ENCODE measurements around the gene OXER1. TPM values are rescaled to one million over a fixed set of nuclear protein-coding genes. Genes with fewer than 3 reads are reported as not detected.

Gene OXER1
- total RNA-seq, 1 donor from 2014 or later = 1.9 TPM

- intact Hi-C loops (cut with micrococcal nuclease) = no loop called here
- H3K27ac Mint-ChIP-seq = no peak overlapping the region
- peaks cover 12% of the 10 kb centered on the region for H3K36me3 Mint-ChIP-seq (ENCODE audit: low read depth)
- ChIA-PET POLR2A (no interaction called here), CTCF (no interaction called here)
- no peak overlapping the region for H3K4me3 Mint-ChIP-seq
- DNase-seq (no peak), ATAC-seq (ENCODE audit: low read depth) (no peak)
- H3K9me3 Mint-ChIP-seq = peaks cover 3% of the 10 kb centered on the region
- no peaks in the 10 kb centered on the region for H3K27me3 Mint-ChIP-seq
- no peaks in the 10 kb centered on the region for H3K4me1 Mint-ChIP-seq
- no peak for TF ChIP-seq CTCF (IDR thresholded peaks at IDR 0.05)
Measured at GRCh38 chr2:42781181-42781580, 17.2 kb upstream of the OXER1 start.

- DNase-seq (no peak), ATAC-seq (ENCODE audit: low read depth) (no peak)
- no peak for TF ChIP-seq CTCF (IDR thresholded peaks at IDR 0.05)
- H3K27ac Mint-ChIP-seq = no peak overlapping the region
- intact Hi-C loops (cut with micrococcal nuclease) = no loop called here
- ChIA-PET CTCF (no interaction called here), POLR2A (no interaction called here)
- peaks cover 10% of the 10 kb centered on the region for H3K4me1 Mint-ChIP-seq
- H3K27me3 Mint-ChIP-seq = no peaks in the 10 kb centered on the region
- H3K4me3 Mint-ChIP-seq = no peak overlapping the region
- peaks cover 12% of the 10 kb centered on the region for H3K36me3 Mint-ChIP-seq (ENCODE audit: low read depth)
- H3K9me3 Mint-ChIP-seq = peaks cover 3% of the 10 kb centered on the region
Measured at GRCh38 chr2:42777883-42778805, 14.2 kb upstream of the OXER1 start.

- ChIA-PET POLR2A (interaction anchor here (0.7 kb wide), 2 partner anchors 19 to 24 kb away, joined by 8 to 14 read pairs; no protein-coding TSS in a partner anchor), CTCF (no interaction called here)
- ATAC-seq (ENCODE audit: low read depth) (no peak), DNase-seq (no peak)
- Mint-ChIP-seq H3K36me3 (ENCODE audit: low read depth) (peaks cover 4% of the 10 kb centered on the region), H3K4me3 (no peak overlapping the region), H3K27ac (no peak overlapping the region), H3K9me3 (peaks cover 3% of the 10 kb centered on the region), H3K27me3 (no peaks in the 10 kb centered on the region), H3K4me1 (peaks cover 10% of the 10 kb centered on the region)
- no peak for TF ChIP-seq CTCF (IDR thresholded peaks at IDR 0.05)
- intact Hi-C loops (cut with micrococcal nuclease) = no loop called here
Measured at GRCh38 chr2:42775810-42776209, 11.9 kb upstream of the OXER1 start.

- peak overlapping the region; percentile 35 for H3K27ac Mint-ChIP-seq
- no peak for ATAC-seq (ENCODE audit: low read depth)
- H3K9me3 Mint-ChIP-seq = peaks cover 3% of the 10 kb centered on the region
- no peak overlapping the region for H3K4me3 Mint-ChIP-seq
- intact Hi-C loops (cut with micrococcal nuclease) = no loop called here
- peaks cover 4% of the 10 kb centered on the region for H3K36me3 Mint-ChIP-seq (ENCODE audit: low read depth)
- POLR2A ChIA-PET = interaction anchor here (1.0 kb wide), 1 partner anchor 36 kb away, joined by 3 read pairs; no protein-coding TSS in a partner anchor
- no peak for TF ChIP-seq CTCF (IDR thresholded peaks at IDR 0.05)
- CTCF ChIA-PET = no interaction called here
- peaks cover 10% of the 10 kb centered on the region for H3K4me1 Mint-ChIP-seq
- H3K27me3 Mint-ChIP-seq = no peaks in the 10 kb centered on the region
- DNase-seq = no peak
Measured at GRCh38 chr2:42775186-42775585, 11.3 kb upstream of the OXER1 start.

- ChIA-PET CTCF (no interaction called here), POLR2A (no interaction called here)
- Mint-ChIP-seq H3K9me3 (no peaks in the 10 kb centered on the region), H3K4me1 (peaks cover 10% of the 10 kb centered on the region), H3K4me3 (no peak overlapping the region), H3K36me3 (ENCODE audit: low read depth) (no peaks in the 10 kb centered on the region), H3K27ac (no peak overlapping the region), H3K27me3 (no peaks in the 10 kb centered on the region)
- intact Hi-C loops (cut with micrococcal nuclease) = loop anchor here (5.0 kb wide), 1 partner anchor 259 kb away; no protein-coding TSS in a partner anchor
- TF ChIP-seq CTCF (IDR thresholded peaks at IDR 0.05) = no peak
- DNase-seq (no peak), ATAC-seq (ENCODE audit: low read depth) (no peak)
Measured at GRCh38 chr2:42771546-42772153, 7.7 kb upstream of the OXER1 start.
